HG03045 (cell line): Measurements from ENCODE around the gene TRIM42.
A peak's percentile ranks its signal among the peaks of the same experiment; 100 is the strongest.

Experiments
- ATAC-seq: cut with Tn5 transposase; IDR thresholded peaks from one replicate; pipeline ENCODE4 v1.9.1; 2021; ENCODE audit warnings: mild to moderate bottlenecking, moderate library complexity; ENCODE audit not compliant: unreplicated experiment

The TRIM42 gene

DNA sequence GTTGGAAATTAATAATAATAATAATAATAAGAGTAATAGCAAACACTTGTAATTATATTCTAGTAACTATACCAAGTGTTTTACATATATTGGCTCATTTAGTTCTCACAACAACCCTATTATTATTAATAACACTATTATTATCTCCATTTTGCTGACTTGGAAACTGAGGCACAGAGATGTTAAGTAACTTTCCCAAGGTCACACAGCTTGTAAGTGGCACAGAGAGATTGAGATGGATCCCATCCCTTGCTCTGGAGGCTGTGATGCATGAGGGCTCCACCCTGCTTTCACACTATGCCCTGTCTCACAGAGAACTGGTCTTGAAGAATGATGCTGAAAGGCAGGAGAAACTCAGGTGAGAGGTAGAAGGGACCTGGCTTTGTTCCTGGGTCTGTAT, 31.9 kb downstream of the TRIM42 start:
- no peak for ATAC-seq

DNA sequence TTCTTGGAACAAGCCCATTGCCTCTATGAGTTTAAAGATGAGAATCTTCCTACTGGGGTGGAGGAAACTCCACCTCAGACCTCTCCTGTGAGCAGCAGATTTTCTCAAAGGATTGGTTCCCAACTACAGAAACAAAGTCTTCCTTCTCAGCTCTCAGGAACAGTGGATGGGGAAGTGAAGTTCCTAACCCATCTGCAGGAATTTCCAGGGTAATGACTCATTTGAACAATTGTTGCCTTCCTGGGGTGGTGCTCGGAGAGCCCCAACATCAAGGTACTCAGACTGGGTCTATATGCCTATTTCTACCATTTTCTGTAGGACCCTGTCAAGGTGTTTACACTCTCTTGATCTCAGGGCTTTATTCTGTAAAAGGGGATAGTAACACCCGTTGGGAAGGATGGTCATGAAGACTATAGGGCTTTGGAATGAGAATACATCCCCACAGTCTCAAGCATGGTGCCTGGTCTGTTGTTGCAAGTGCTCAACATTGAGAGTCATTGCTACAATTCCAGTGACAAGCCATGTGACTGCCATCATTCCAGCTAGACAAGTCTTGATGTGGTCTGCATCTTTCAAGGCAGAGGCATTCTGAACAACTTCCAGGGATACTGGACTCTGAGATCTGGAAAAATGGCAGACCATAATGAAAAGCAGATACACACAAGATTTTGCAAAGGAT, 33.0 kb downstream of the TRIM42 start:
- no peak for ATAC-seq

DNA sequence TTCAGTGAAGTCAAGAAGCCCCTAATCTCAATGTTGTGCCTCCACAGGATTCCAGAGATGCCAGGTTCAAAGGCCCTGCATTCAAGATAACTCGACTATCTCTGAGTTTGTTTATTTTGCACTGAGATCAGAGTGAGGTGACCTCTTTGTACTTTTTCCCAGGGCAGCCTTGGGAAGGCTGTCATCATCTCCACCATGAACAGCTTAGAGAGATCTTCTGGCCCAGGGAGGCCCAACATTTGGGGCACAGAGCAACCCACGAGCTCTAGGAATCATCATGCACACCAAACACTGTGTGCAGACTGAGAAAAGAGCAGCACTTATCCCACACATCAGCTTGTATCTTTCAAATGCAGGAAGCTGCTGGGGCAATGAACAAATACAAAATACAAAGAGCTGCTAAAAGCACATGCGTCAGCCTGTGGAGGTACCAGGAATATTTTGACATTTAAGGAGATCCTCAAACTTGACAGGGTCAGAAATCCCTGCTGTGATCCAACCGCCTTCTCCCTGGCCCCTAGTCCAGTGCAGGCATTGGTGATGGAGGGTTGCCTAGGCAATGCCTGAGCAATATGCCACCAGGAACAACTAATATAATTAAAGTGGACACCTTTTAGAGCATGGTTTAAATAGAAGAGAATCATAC, 33.6 kb downstream of the TRIM42 start:
- no peak for ATAC-seq

DNA sequence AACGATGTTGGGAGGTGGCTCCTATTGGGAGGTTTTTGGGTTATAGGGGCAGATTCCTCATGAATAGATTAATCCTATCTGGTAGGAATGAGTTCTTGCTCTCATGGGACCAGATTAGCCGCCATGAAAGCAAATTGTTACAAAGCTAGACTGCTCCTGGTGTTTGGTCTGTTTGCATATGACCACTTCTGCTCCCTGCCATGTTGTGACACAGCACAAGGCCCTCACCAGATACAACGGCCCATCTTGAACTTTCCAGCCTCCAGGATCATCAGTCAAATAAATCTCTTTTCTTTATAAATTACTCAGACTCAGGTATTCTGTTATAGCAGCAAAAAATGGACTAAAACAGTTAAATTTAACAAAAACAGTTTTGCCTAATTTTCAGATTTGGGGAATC, 34.4 kb downstream of the TRIM42 start:
- no peak for ATAC-seq

DNA sequence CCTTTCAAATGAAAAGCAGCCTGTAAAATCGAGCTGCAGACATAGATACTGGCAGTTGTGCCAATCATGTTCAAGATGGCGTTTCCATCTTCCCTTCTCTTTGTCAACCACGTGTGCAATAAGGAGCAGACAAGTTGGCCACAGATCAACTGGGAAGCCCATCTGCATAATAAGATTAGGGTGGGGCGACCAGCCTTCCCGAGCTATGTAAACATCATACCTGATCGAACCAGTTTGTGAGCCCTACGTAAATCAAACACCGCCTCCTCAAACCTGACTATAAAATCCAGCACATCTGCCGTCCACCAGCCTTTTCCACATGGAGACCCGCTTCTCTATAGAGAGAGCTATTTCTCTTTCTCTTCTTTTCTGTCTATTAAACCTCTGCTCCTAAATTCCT, 37.2 kb downstream of the TRIM42 start:
- no peak for ATAC-seq

DNA sequence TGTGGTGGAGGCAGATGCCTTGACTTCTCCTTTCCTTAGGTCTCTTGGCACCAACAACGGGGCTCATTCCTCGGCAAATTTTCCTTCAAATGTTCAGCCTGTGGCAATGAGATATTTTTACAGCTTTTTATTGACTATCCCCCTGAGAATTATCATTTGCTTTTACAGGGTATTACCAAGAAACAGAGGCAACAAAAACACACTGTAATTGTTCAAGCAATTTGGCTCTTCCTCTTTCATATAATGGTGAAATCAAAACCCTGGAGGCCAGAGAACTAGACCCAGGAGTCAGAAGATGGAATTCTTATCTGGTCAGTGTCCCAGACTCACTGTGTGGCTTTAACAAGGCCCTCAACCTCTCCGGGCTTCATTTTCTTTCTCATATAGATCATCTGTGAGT, 40.1 kb downstream of the TRIM42 start:
- no peak for ATAC-seq

DNA sequence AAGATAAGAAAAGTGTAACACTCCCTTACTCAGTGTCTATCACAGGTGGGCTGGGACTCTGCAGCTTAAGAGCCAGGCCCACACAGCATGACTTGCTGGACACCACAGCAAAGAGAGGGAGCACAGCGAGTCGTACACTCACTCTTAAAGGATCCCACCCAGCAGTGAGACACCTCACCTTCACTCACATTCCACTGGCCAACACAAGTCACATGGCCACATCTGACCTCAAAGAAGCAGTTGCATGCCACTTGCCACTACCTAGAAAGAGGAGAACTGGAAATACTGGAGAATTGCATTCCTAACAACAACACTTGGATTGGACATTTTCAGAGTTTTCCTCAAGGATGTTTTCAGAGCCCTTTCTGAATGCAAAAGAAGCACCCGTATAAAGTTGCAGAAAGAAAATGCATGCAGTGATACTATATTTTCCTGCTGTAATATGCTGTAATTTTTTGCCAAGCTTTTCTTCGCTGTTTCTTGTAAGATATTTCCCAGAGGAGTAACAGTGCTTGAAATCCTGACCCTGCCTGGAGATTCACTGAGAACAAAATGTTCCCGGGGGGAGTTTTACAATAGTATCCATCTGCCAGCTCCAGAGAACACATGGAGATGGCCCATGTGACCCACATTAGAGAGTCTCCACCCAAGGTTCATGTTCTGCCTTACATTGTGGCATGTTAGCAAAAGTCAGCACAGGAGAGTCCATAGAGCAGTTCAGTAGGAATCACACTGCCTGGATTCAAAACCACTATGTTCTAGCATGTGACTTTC, 42.2 kb downstream of the TRIM42 start:
- ATAC-seq, result no peak

DNA sequence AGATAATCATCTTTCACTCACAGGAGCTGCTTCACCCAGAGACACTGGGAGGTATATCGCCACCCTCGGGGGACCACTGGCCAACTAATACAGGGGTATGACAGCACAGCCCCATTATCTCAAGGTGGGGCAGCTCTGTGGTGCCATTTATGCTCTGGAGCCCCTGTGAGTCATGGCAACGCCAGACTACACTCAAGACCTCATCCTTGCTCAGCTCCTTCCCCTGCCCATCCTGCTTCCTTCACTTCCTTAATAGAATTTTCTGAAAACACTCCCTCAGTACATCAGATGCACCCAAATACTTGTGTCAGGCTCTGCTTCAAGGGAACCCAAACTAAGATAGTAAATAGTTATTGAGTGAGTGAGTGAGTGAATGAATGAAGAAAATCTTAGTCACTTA, 45.7 kb downstream of the TRIM42 start:
- ATAC-seq, result no peak

DNA sequence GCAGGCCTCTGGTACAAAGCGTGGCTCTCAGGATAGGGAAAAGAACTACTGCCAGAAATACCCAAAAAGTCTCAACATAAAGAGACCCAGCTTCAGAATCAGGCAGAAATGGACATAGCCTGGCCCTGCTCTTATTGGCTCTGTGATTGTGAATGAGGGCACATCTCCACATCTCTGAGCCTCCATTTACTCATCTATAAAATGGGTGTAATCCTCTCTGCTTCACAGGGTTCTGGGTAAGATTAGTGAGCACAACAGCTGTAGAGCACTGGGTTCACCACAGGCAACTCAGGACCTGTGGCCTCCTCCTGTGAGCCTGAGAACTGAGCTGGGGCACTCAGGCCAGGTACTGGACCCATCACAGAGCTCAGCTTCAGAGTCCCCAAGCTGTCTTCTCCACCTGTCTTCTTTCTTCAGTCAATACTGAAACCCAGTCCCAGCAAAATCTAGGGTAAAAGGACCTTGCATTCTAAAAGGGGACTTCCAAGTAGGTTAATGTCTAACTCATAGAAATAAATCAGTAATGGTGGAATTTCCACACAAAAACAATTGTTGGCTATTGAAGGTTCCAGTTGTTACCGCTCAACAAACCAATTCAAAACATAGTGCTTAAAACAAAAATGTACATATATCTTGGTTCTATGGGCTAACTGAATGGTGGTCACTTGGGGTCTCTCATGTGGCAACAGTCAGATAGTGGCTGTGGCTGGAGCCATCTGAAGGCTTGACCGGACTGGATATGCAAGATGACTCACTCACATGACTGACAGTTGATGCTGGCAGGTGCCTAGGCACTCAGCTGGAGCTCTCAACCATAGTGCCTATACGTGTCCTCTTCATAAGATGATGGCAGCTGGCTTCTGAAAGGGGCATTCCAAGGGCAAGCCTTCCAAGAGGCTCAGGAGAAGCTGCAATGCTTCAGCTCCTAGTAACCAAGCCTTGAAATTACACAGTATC, 47.3 kb downstream of the TRIM42 start:
- ATAC-seq, result peak; percentile 81

DNA sequence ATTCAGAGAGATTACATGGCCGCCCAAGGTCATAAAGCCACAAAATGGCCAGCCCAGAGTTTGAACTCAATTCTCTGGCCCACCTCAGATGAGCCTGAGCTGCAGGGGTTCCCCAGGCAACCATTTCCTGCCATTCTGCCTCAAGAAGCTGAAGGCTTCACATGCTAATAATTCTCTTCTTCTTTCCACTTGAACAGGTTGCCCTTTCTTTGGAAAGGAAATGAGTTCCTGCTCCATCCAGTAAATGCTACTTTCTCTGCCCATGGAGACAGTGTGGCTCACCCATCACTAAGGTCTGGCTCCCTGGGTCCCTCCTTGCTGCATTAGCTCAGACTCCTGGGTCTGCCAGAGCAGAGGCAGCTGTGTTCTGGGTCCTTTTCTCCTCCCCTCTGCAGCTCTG, 48.2 kb downstream of the TRIM42 start:
- ATAC-seq, result no peak

DNA sequence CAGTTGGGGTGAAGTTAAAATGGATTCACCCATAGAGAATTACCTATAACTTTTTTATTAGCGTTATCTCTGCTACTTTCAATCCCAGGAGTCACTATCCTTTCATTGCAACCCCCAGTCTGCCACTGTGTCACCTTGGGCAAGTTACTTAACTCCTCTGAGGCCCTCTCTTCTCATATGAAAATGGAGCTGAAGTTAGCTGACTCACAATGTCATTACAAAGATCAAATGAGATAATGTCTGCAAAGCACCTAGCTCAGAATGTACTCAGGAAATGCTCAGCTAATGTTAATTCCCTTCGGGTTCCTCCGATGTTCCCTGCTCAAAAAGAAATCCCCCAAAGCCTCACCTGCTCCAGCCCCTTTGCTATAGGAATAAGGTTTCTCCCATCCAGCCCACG, 50.0 kb downstream of the TRIM42 start:
- ATAC-seq, result no peak

DNA sequence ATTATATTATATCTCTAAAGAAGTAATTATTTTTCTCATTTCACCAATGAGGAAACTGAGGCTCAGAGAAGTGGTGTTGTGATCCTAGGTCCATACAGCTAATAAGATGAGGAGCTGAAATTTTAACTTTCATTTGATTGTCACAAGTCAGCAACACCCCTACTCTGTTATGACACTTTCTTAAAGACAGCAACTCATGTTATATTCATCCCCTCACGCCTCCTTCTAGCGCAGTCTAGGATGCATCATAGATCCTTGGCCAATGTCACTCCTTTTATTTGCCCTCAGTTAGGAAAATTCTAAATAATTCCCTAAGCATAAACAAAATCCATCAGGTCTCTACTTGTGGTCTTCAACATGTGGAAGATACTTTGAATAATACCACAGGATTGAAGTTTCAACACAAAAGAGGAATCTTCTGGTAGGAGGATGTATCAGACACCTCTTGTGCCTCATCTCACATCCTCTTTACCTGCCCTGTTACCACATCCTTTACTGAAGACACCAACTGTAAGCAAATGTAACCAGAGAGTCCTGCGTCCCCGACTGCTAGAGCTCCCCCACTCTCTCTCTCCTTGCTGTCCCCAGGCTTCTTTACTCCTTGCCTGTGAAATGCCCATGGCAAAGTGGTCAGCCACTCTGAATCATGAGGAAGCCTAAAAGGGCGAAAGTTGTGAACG, 53.7 kb downstream of the TRIM42 start:
- ATAC-seq, result peak; percentile 75

DNA sequence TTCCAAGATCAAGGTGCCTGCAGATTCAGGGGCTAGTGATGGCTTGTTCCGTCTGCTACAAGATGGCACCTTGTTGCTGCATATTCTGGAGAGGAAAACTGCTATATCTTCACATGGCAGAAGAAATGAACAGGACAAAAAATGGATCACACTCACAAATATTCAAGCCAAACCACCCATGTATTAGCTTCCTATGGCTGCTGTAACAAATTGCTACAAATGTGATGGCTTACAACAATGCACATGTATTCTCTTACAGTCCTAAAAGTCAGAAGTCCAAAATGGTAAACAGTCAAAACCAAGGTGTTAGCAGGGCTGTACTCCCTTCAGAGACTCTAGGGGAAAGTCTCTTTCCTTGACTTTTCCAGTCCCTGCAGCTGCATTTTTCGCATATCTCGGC, 55.8 kb downstream of the TRIM42 start:
- no peak for ATAC-seq

DNA sequence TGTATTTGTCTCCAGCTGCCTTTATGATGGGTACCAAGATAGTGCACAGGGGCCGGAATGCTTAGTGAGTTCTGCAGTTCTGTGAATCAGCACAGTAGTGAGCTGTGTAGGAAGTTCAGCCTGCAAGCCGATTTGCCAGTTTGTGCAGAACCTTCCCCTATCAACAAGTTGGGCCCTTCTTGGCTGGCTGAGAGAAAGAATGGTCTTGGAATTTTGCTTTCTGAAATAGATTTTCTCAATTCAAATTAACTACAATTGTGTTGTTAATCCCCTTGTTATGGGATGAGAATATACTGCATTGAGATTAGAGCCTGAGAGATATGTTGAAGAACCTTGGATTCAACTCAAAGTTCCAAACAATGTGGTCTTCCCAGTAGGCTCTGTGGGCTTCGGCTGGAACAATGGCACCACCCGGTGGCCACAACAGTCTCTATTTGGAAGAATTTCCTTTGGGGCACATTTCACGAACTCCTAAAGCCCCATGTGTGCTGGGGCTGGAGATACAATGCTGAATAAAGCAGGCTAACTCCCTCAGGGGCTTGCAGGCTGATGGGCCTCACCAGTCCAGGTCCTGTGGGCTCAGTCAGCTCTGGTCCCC, 59.1 kb downstream of the TRIM42 start:
- no peak for ATAC-seq

DNA sequence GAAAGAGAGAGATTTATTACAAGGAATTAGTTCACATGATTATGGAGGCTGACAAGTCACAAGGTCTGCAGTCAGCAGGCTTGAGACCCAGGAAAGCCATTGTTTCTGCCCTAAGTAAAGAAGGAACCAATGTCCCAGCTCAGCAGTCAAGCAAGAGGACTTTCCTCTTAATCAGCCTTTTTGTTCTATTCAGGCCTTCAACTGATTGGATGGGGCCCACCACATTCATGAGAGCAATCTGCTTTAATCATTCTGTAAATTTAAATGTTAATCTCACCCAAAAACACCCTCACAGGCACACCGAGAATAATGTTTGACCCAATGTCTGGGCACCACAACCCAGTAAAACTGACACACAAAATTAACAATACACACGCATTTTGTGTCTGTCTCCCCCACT, 64.3 kb downstream of the TRIM42 start:
- no peak for ATAC-seq

DNA sequence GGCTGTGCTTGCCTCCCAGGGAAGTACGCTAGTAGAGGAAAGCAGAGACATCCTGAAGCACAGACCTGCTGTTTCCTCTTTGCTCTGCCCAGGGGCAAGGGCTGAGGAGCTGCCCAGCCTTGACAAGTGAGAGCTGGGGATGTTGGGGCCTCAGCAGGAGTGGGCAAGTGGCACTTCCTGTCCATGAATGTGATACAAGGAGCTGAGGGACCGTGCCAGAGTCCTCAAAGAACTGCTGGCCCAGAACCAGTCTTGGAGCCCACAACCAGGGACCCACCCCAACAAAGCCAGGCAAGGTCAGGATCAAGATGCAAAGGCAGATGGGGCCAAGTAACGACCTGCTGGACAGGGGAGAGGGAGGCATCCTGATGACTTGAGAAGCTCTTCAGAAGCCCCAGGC, 70.3 kb downstream of the TRIM42 start:
- no peak for ATAC-seq

DNA sequence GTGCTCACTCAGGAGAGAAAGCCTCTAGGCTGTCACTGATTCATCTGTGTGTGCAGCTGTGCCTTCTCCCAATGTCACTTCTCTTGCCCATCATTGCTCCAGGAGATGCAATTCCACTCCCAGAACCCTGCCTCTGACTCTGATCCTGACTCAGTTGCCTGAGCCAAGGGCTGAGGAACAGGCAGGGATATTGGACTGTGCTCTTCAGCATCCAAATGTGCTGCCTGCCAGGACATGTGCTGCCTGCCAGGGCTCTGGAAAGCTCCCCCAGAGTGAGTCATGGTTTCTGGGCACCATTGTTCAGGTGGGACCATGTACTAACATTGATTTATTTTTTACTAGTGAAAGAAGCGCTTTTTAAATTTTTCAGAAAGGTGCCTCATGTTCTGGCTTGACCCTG, 71.0 kb downstream of the TRIM42 start:
- no peak for ATAC-seq
